T-cell (primary cell): ENCODE results near the gene PAGE2. TPM values are rescaled to one million over a fixed set of nuclear protein-coding genes. Genes with fewer than 3 reads are reported as not detected.
"Not testable (repeated sequence)": the region's sequence is repeated elsewhere in the genome, so short reads cannot be mapped to it uniquely, and the experiment has no call there.

Experiments
- ATAC-seq, 4 experiments: fragments of 200-7000 bp in 3 of 4; fragments of 150-1000 bp in 1 of 4; cut with Tn5 transposase; replicated peaks in 1 of 4; 1 replicate in 3 of 4; 2 replicates in 1 of 4; pipeline ENCODE4 v1.10.0; 2021; ENCODE audit warnings: moderate library complexity in 3 of 4, mild to moderate bottlenecking in 2 of 4, moderate number of reproducible peaks in 1 of 4
- CTCF ChIA-PET, 2 donors: fragments of 300-600 bp; sonication (Branson Sonifier 250); formaldehyde crosslinking; loops; one replicate each; lab custom pipeline; 2022; ENCODE audit warnings: antibody characterized with exemption in 2 of 2; lab: Charles Lee
- POLR2A ChIA-PET, 2 donors: fragments of 300-600 bp; sonication (Branson Sonifier 250); formaldehyde crosslinking; loops; one replicate each; lab custom pipeline; 2022; ENCODE audit warnings: antibody characterized with exemption in 2 of 2; lab: Charles Lee
- DNase-seq, 35 experiments: peaks; one replicate each; pipeline versions ENCODE4 v3.0.0 to v3.0.0-alpha.2; 2013 to 2023
- H3K27ac ChIP-seq: one replicate; pipeline ENCODE4 v1.5.1; 2013; ENCODE audit warnings: low read length
- H3K27me3 ChIP-seq, 2 experiments: replicated peaks in 1 of 2; 1 replicate in 1 of 2; 2 replicates in 1 of 2; pipeline versions ENCODE4 v1.6.1 to v1.7.0; 2013; ENCODE audit warnings: low read length in 1 of 2, mixed read lengths in 1 of 2; ENCODE audit not compliant: control insufficient read depth in 2 of 2, insufficient read depth in 2 of 2; ENCODE audit errors: extremely low read depth in 1 of 2
- H3K36me3 ChIP-seq, 2 donors: 1 replicate in 1 of 2; 2 replicates in 1 of 2; pipeline versions ENCODE4 v1.6.1 to v1.7.0; 2013; ENCODE audit warnings: low read length in 1 of 2; ENCODE audit not compliant: control insufficient read depth in 2 of 2, insufficient read depth in 1 of 2; ENCODE audit errors: extremely low read depth in 1 of 2
- H3K4me1 ChIP-seq, 2 experiments: 1 replicate in 1 of 2; 2 replicates in 1 of 2; pipeline versions ENCODE4 v1.6.1 to v1.7.0; 2013; ENCODE audit warnings: low read length in 2 of 2, mixed read lengths in 1 of 2; ENCODE audit not compliant: insufficient read depth in 2 of 2, control insufficient read depth in 1 of 2; ENCODE audit errors: extremely low read depth in 1 of 2
- H3K4me3 ChIP-seq, 2 donors: 1 replicate in 1 of 2; 2 replicates in 1 of 2; pipeline versions ENCODE4 v1.5.1 to v1.7.0; 2013; ENCODE audit warnings: mild to moderate bottlenecking in 2 of 2, low read length in 1 of 2, moderate library complexity in 1 of 2; ENCODE audit not compliant: control insufficient read depth in 1 of 2; ENCODE audit errors: extremely low read depth in 1 of 2
- H3K9me3 ChIP-seq: 2 replicates; pipeline ENCODE4 v1.7.0; 2013
- H3K27ac Mint-ChIP-seq, 2 donors: one replicate each; pipeline ENCODE4 v1.8.0; 2020 to 2021; ENCODE audit warnings: mild to moderate bottlenecking in 2 of 2, mixed read lengths in 2 of 2
- H3K27me3 Mint-ChIP-seq, 2 donors: one replicate each; pipeline ENCODE4 v1.8.0; 2021 to 2022; ENCODE audit warnings: mixed read lengths in 2 of 2
- H3K36me3 Mint-ChIP-seq: one replicate; pipeline ENCODE4 v1.8.0; 2021; ENCODE audit warnings: mixed read lengths
- H3K4me1 Mint-ChIP-seq, 3 donors: one replicate each; pipeline ENCODE4 v1.8.0; 2020 to 2022; ENCODE audit warnings: mixed read lengths in 3 of 3, mild to moderate bottlenecking in 1 of 3
- H3K4me3 Mint-ChIP-seq, 3 donors: one replicate each; pipeline ENCODE4 v1.8.0; 2020 to 2022; ENCODE audit warnings: mild to moderate bottlenecking in 3 of 3, mixed read lengths in 3 of 3, moderate library complexity in 3 of 3
- H3K9me3 Mint-ChIP-seq, 3 donors: one replicate each; pipeline ENCODE4 v1.8.0; 2020 to 2022; ENCODE audit warnings: mixed read lengths in 3 of 3
- WGBS: methylation state at CpG from one replicate; pipeline ENCODE4 v1.1.5; 2013; ENCODE audit warnings: missing lambda C conversion rate; ENCODE audit not compliant: insufficient coverage; 5-methylcytosine and 5-hydroxymethylcytosine counted together
- total RNA-seq, 35 experiments: library from RNA in 6 of 35; stranded (reverse) in 6 of 35; fragments of 120-200 nt in 1 of 35; gene quantifications; one replicate each; pipeline versions ENCODE4 v1.2.1 to v1.2.4 and lab custom pipeline; 2013 to 2026

Gene PAGE2
- total RNA-seq, 5 donors from 2014 or later (not counting 1 experiment from before 2014, with no cell fraction given), result not detected

- Histone ChIP-seq H3K36me3 (no peaks in the 10 kb centered on the region), H3K4me3 (peak overlapping the region; percentile 9 to 51), H3K9me3 (no peaks in the 10 kb centered on the region), H3K4me1 (peaks cover 3 to 10% of the 10 kb centered on the region in 2 experiments), H3K27ac (no peak overlapping the region), H3K27me3 (no peaks in the 10 kb centered on the region)
- CTCF ChIA-PET, result interaction anchor here (0.8 to 1.3 kb wide), 6 partner anchors 58 to 1015 kb away, joined by 3 to 7 read pairs (median 5); partner anchors contain the start of gene APEX2 (in 1 of the 2)
- WGBS, result no CpG with 5 or more reads among the region's 5 CpGs
- H3K36me3 Mint-ChIP-seq, result no peaks in the 10 kb centered on the region
- DNase-seq, result peak in 15 of 35 experiments; percentile 3 to 67 (median 15)
- peaks cover 0 to 23% of the 10 kb centered on the region in 2 donors for H3K27me3 Mint-ChIP-seq
- POLR2A ChIA-PET, result interaction anchor here in 1 of 2 donors (0.6 to 1.0 kb wide), 2 partner anchors 102 to 249 kb away, joined by 3 read pairs; no protein-coding TSS in a partner anchor
- H3K27ac Mint-ChIP-seq, result peak overlapping the region in 1 of 2 donors; percentile 87
- peaks cover 18 to 24% (median 22%) of the 10 kb centered on the region in 3 donors for H3K4me1 Mint-ChIP-seq
- H3K9me3 Mint-ChIP-seq, result no peaks in the 10 kb centered on the region
- peak overlapping the region; percentile 59 to 75 (median 68) for H3K4me3 Mint-ChIP-seq
- ATAC-seq, result peak; percentile 54 to 70 (median 68)
Measured at GRCh38 chrX:55057675-55058249, 31.1 kb upstream of the PAGE2 start.

GRCh38 chrX:55067180-55067579, 21.6 kb upstream of the PAGE2 start:
- H3K4me1 Mint-ChIP-seq, POLR2A ChIA-PET, H3K9me3 Mint-ChIP-seq, H3K27ac ChIP-seq, H3K4me3 Mint-ChIP-seq, H3K4me1 ChIP-seq, H3K9me3 ChIP-seq, H3K4me3 ChIP-seq, CTCF ChIA-PET, H3K36me3 ChIP-seq, ATAC-seq, H3K27me3 ChIP-seq, H3K27ac Mint-ChIP-seq, DNase-seq, H3K36me3 Mint-ChIP-seq: not testable (repeated sequence)
- WGBS, result no CpG with 5 or more reads among the region's 2 CpGs
- peaks cover 0 to 40% of the 10 kb centered on the region in 2 donors for H3K27me3 Mint-ChIP-seq

GRCh38 chrX:55072286-55072685, 16.5 kb upstream of the PAGE2 start:
- peaks cover 0 to 46% of the 10 kb centered on the region in 2 donors for H3K27me3 Mint-ChIP-seq
- WGBS, result no CpG with 5 or more reads among the region's 3 CpGs

GRCh38 chrX:55074851-55075467, 13.9 kb upstream of the PAGE2 start, which contains the start of gene PAGE2B:
Gene PAGE2B, plus strand, starts transcription at chrX:55075030. Its CDS starts 1,012 bp downstream, at chrX:55076042.
- ChIA-PET CTCF (no interaction called here), POLR2A (no interaction called here)
- Mint-ChIP-seq H3K36me3 (no peaks in the 10 kb centered on the region), H3K27ac (no peak within 1 kb of the TSS), H3K4me1 (no peaks in the 10 kb centered on the region), H3K4me3 (no peak within 1 kb of the TSS), H3K27me3 (peaks cover 0 to 33% of the 10 kb centered on the region in 2 donors), H3K9me3 (no peaks in the 10 kb centered on the region)
- no peak for ATAC-seq
- no peaks in the 10 kb centered on the region for H3K9me3 ChIP-seq
- H3K4me3 ChIP-seq, result no peak within 1 kb of the TSS
- H3K27ac ChIP-seq, result no peak within 1 kb of the TSS
- no peak for DNase-seq
- H3K27me3 ChIP-seq, result no peaks in the 10 kb centered on the region
- no peaks in the 10 kb centered on the region for H3K36me3 ChIP-seq
- WGBS, result 90% methylated on average over 21 of the region's 36 CpGs
- H3K4me1 ChIP-seq, result no peaks in the 10 kb centered on the region

More at GRCh38 chrX:55072286-55072685, 16.5 kb upstream of the PAGE2 start:
- peaks cover 3% of the 10 kb centered on the region for H3K36me3 Mint-ChIP-seq
- no peaks in the 10 kb centered on the region for H3K4me1 Mint-ChIP-seq
- H3K36me3 ChIP-seq, result no peaks in the 10 kb centered on the region
- H3K9me3 Mint-ChIP-seq, result no peaks in the 10 kb centered on the region
- H3K9me3 ChIP-seq, result no peaks in the 10 kb centered on the region
- no peak for ATAC-seq
- H3K27ac Mint-ChIP-seq, result no peak overlapping the region
- no peak overlapping the region for H3K4me3 Mint-ChIP-seq
- H3K4me3 ChIP-seq, result no peak overlapping the region
- H3K27ac ChIP-seq, result no peak overlapping the region
- CTCF ChIA-PET, result no interaction called here
- H3K27me3 ChIP-seq, result no peaks in the 10 kb centered on the region
- POLR2A ChIA-PET, result no interaction called here
- DNase-seq, result no peak
- H3K4me1 ChIP-seq, result no peaks in the 10 kb centered on the region

- H3K4me3 Mint-ChIP-seq, result no peak overlapping the region
- ChIA-PET POLR2A (no interaction called here), CTCF (no interaction called here)
- 54% methylated on average over 2 of the region's 2 CpGs for WGBS
- ATAC-seq, result no peak
- DNase-seq, result no peak
- H3K27me3 Mint-ChIP-seq, result peaks cover 3 to 26% of the 10 kb centered on the region in 2 donors
- H3K4me1 Mint-ChIP-seq, result peaks cover 0 to 3% (median 0%) of the 10 kb centered on the region in 3 donors
- H3K4me3 ChIP-seq, result no peak overlapping the region
- no peaks in the 10 kb centered on the region for H3K36me3 Mint-ChIP-seq
- H3K9me3 ChIP-seq, result no peaks in the 10 kb centered on the region
- H3K4me1 ChIP-seq, result no peaks in the 10 kb centered on the region
- no peaks in the 10 kb centered on the region for H3K9me3 Mint-ChIP-seq
- H3K27ac Mint-ChIP-seq, result no peak overlapping the region
- no peaks in the 10 kb centered on the region for H3K27me3 ChIP-seq
- H3K36me3 ChIP-seq, result no peaks in the 10 kb centered on the region
- H3K27ac ChIP-seq, result no peak overlapping the region
Measured at GRCh38 chrX:55098691-55099090, 9.9 kb downstream of the PAGE2 start.

GRCh38 chrX:55099162-55099561, 10.3 kb downstream of the PAGE2 start:
- WGBS, result no CpG with 5 or more reads among the region's 1 CpG
- no peak overlapping the region for H3K4me3 Mint-ChIP-seq
- ChIA-PET CTCF (no interaction called here), POLR2A (no interaction called here)
- peaks cover 3 to 26% of the 10 kb centered on the region in 2 donors for H3K27me3 Mint-ChIP-seq
- no peak for ATAC-seq
- H3K36me3 ChIP-seq, result no peaks in the 10 kb centered on the region
- no peak overlapping the region for H3K4me3 ChIP-seq
- no peak overlapping the region for H3K27ac ChIP-seq
- no peaks in the 10 kb centered on the region for H3K4me1 ChIP-seq
- H3K36me3 Mint-ChIP-seq, result no peaks in the 10 kb centered on the region
- H3K9me3 ChIP-seq, result no peaks in the 10 kb centered on the region
- peaks cover 0 to 3% (median 0%) of the 10 kb centered on the region in 3 donors for H3K4me1 Mint-ChIP-seq
- H3K9me3 Mint-ChIP-seq, result no peaks in the 10 kb centered on the region
- no peak overlapping the region for H3K27ac Mint-ChIP-seq
- H3K27me3 ChIP-seq, result no peaks in the 10 kb centered on the region
- no peak for DNase-seq
